Stimulated activated CD8-positive, alpha-beta memory T cell treated with anti-CD3 and anti-CD28 coated beads, Interleukin-4, amount 100 ng/mL, for 48 hours (primary cell): ENCODE results near the gene HOXA4.

Source experiments
- DNase-seq: peaks from one replicate; pipeline ENCODE4 v3.0.0-alpha.2; 2020

The HOXA4 gene

DNA sequence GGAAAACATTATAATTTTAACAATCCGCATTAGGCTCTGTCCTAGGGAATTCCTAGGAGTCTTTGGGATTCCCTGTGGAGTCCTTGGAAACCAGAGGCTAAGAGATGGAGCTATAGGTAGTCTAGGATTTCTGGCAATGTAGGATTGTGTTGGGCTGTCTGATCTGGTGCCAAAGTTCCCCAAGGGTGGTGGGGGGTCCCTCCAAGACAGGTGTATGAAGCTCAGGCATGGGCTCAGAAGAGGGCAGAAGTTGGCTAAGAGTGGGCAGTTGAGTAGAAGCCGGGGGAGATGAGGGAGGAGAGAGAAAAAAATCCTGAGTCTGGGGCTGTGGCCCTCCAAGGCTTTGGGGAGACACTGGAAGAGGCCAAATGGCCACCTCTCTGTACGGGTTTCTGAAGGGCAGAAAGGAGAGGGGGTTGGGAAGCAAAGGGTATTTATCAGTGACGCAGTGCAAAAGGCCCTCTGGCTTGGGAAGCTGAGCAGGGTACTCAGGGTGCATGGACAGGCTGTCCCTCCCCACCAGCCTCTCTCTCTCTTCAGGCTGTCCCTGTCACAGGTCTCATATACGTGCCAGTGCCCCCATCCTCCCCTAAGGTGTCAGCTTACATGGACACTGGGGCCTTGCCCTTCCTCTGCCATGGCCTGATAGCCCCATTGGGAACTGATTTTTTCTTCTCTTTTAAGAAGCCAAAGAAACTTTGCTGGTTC is 16.1 kb upstream of the HOXA4 start:
- DNase-seq: no peak

DNA sequence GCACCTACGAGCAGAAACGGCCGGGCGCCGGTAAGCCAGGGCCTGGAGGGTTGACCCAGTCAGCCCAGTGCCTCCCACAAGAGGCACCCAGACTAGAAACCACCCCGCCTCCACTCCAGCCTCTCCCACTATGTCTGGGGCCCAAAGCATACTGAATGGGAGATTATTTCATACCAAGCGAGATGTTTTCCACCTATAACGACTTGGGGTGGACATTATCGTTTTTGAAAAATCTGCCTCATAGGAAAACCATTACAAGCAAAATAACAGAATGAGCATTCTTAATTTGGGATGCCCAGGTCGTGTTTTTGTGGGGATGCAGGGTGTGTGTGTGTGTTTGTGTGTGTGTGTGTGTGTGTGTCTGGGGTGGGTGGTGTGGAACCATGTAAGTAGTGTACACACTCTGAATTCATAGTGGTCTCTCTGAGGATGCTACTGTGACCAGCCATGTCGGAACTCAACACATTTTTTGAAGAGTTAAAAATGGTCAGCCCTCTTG is 15.4 kb upstream of the HOXA4 start:
- no peak for DNase-seq

DNA sequence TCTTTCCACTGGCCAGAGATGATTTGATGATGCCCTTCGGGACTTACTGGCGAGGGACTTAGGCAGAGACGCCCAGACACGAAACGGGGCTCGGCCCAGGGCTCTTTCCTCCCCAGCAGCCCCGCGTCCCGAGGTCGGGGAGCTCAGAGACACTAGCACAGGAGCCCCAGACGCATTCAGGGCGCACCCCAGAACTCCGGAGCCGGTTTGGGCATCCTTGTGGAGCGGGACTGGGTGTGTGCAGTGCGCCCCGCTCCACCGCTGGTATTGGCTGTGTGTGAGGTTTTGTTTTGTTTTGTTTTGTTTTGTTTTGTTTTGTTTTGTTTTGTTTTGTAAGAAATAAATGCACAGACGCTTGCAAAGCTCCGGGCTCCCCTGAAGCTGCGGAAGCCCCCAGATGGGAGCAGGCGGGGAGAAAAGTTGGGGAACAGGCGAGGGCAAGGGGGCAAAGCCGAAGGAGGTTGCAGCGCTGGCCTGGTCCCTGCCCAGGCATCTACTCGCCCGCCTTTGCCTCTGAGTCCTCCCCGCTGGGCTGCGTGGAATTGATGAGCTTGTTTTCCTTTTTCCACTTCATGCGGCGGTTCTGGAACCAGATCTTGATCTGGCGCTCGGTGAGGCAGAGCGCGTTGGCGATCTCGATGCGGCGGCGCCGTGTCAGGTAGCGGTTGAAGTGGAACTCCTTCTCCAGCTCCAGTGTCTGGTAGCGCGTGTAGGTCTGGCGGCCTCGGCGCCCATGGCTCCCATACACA is 14.8 kb upstream of the HOXA4 start:
- no peak for DNase-seq

DNA sequence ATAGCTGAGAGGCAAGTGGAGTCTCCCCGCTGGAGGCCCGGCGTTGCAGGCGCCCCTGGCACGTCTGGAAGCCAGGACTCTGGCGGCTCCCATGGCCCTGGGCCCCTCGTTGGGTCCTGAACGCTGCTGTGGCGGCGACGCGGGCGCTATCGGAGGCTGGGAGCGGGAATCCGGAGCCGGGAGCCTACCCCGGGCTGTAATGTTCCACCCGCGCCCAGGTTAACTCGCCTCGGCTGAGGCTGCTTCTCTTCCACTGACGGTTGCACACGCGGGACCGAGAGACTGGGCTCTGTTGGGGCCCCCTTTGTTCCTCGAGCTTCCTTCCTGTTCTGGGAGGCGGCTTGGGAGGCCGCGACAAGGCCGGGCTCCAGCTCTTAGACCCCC is 14.2 kb upstream of the HOXA4 start:
- DNase-seq: no peak

DNA sequence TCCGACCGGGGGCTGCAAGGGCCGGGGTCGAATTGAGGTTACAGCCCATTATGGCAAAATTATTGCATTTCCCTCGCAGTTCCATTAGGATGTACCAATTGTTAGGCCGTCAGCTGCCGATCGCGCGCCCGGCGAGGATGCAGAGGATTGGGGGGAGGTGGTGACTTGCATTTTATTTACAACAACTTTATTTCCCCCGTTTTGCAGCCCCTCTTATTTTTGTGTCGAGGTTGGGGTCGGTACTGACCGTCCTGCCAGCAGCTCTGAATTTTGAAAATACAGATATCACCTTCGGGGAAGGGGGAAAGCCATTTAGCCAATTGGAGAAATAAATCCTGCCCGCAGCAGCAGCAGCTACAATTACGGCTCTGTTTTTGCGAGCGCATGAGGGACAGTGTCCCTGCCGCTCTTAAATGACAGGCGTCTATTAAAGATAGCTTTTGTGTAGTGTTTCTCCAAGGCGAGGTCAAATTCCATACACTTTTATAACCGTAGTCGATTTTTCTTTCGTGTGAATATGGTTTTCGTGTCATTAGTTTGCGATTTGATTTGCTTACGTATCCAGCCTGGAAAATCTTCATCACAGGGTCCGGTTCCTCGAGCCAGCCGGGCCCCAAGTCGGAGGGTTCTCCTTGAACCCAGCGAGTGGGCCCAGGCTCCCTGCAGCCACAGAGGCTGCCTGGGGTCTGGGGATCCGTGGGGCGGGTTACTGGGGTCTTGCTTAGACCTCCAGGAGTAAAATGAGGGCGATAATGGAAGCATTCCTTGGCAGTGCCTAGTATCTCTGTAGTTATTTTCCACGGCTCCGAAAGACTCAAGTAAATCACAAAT is 13.6 kb upstream of the HOXA4 start:
- no peak for DNase-seq

DNA sequence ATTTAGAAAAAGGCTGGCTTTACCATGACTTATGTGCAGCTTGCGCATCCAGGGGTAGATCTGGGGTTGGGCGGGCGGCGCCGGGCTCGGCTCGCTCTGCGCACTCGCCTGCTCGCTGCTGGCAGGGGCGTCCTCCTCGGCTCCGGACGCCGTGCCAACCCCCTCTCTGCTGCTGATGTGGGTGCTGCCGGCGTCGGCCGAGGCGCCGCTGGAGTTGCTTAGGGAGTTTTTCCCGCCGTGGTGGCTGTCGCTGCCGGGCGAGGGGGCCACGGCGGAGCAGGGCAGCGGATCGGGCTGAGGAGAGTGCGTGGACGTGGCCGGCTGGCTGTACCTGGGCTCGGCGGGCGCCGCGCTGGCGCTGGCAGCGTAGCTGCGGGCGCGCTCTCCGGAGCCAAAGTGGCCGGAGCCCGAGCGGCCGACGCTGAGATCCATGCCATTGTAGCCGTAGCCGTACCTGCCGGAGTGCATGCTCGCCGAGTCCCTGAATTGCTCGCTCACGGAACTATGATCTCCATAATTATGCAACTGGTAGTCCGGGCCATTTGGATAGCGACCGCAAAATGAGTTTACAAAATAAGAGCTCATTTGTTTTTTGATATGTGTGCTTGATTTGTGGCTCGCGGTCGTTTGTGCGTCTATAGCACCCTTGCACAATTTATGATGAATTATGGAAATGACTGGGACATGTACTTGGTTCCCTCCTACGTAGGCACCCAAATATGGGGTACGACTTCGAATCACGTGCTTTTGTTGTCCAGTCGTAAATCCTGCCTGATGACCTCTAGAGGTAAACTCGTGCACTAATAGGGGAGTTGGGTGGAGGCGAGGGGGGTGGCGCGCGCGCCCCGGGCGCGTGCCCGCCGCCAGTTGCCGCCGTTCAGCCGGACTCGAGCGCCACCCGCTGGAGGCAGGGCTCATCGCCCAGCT is 12.7 kb upstream of the HOXA4 start, which contains the start of gene HOXA5:
TSS of gene HOXA5 (minus strand) at position 659 of the 927 bp plus-strand sequence. CDS start at position 585, 74 bp downstream.
- no peak for DNase-seq

DNA sequence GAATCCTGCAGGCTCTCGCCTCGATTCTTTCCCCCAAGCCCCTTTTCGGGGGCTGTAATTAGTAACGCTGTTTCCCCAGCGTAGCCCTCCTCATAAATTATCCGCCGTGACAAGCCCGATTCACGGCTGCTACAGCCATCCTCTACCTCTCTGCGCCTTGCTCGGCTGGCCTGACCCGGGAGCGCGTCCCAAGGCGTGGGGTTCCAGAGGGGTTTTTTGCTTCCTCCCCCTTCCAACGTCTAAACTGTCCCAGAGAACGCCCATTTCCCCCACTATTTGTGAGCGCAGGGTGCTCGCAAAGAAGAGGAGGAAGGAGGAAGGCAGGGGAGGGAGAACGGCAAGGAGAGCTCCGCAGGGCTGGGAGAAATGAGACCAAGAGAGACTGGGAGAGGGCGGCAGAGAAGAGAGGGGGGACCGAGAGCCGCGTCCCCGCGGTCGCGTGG is 12.0 kb upstream of the HOXA4 start:
- DNase-seq: no peak

DNA sequence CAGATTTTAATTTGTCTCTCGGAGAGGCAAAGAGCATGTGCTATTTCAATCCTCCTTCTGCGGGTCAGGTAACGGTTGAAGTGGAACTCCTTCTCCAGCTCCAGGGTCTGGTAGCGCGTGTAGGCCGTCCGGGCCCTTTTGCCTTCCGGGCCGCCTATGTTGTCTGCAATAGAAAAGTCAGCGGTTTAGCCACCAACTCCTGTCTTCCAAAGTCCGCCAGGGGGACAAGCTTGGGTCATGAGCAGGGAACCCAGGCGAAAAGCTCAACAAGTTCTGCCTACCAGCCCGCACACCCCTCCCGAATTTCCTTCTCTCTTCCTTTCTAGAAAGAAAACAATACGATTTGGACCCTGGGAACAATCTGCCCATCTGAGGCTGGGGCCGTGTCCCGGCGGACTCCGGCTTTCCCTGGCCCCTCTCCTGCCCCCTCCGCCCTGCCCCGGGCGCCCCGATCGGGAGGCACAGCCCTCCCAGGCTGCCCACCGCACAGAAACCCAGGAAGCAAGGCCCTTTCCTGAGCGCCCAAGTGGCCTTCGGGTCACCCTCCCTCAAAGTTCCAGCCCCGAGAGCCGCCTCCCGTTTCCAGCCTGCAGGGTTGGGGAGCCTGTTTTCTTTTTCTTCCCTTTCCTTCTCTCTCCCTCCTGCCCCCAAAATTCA is 11.5 kb upstream of the HOXA4 start:
- DNase-seq: no peak

DNA sequence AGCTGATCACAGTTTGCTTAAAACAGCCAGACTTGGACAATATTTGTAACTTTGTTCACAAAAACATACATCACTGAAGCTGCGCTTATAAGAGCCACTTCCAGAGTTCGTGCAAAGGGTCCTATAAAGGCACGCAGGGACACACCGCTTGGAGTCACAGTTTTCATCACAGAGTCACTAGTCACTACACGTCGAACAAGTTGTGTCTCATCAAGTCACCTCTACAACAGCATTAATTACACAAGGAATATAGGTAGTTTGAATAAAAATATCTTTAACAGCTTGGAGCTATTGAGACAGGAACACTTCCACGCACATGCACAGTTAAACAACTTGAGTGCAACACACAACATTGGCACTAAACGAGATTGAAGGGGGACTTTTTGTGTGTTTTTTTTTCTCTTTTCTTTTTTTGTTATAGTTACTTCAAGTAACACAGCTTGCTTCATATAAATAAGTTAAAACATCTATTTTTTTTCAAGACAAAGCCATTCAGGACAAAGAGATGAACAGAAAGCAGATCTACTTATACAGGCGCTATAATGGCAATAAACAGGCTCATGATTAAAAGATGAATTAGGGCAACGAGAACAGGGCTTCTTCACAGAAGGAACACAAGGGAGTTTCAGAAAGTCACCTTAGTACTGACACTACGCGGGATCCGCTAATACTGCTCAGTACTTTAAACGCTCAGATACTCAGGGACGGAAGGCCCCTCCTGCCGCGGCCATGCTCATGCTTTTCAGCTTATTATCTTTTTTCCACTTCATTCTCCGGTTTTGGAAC is 10.8 kb upstream of the HOXA4 start:
- DNase-seq: no peak

DNA sequence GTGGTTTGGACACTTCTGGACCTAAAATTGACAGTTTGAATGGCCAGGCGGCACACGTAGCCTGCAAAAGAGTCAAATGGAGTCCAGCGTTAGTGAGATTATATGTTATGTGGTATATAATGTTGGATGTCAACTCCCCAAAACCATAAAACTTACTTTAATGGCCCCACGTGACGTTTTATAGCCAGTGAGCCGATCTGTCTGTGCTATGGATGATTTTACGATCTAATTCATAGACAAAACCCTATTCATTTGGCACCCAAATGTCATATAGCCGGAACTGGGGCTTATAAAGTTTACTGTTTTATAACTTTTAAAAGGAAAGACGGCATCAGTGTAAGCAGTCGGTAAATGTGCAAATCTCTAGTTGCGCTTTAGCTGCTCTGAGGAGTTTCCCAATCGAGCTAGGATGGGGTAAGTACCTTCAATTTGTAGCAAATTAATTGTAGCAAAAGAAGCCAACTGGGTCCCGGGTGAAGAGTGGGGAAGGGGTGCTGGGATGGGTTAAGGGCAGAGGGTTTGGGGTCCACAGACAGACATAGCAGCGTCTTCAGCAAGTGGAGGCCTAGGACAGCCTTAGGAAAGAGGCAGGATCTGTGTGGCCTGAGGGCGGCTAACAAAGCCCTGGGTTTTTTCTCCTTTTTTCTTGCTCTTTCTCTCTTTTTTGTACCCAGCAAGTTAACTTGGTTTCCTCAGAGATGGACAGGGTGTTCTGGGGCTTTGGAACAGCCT is 9.7 kb upstream of the HOXA4 start:
- DNase-seq: no peak

DNA sequence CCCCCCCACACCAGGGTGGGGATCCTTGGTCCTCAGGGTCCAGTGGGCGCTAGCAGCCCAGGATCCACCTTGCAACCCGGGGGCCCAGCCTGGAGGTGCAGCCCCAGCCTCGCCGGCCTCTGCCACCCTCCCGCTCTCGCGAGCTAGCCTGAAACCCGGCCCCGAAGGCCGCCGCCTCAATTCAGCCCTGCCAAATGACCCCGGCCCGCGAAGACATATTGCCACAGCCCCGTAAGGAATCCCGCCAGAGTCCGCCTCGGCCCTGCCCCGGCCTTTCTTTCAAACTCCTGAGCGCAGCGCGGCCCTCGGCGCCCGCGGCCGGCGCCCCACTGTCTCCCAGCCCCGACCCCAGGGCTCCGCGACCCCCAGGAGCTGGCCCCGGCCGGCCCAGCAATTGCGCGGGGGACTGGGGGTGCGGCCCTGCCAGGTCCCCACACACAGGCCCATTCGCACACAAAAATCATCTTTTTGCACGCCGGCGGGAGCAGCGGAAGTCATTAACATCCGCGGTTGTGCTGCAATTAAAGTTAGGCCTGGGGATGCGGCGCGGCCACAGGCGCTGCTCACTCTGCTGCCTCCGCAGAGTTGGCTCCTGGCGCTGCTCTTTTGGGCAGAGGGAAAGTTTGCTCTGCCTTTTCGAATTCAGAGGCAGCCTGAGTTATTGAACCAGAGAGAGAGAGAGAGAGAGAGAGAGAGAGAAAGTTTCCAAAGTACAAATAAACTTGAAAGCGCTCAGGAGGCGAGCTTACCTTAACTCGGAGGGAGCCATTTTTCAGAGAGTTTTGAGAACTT is 9.0 kb upstream of the HOXA4 start:
- no peak for DNase-seq

DNA sequence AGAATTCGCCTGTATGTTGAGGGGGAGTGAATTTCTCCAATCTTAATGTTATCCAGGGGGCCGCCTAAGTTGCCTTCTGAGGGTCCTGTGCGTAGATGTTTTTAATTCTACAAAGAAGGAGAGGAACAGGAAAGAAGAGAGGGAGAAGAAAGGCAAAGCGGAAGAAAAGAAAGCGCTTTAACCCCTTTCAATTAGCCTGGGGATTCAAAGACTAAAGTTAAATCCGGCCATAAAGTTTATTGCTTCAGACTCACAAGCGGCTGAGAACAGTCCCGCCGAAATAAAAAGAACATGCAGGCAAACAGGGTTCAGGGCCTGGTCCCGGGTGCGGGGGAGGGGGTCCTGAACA is 8.4 kb upstream of the HOXA4 start:
- DNase-seq: no peak

DNA sequence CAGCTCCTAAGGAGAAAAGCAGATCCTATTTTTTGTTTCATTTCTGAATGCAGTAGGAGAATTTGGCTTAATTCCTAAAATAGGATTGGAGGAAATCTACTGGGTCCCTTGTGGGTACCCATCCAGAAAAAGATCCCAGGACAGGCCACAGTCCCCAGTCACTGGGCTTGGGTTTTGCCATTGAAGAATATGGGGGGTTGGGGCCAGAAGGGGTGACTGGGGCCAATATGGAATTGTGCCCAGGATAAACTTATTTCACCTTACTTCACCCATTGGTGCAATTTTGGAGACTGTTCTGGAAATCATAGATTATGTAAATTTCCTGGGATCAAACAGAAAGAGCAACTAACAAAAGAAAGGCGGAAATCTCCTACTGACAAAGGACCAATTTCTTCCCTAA is 7.9 kb upstream of the HOXA4 start:
- no peak for DNase-seq

DNA sequence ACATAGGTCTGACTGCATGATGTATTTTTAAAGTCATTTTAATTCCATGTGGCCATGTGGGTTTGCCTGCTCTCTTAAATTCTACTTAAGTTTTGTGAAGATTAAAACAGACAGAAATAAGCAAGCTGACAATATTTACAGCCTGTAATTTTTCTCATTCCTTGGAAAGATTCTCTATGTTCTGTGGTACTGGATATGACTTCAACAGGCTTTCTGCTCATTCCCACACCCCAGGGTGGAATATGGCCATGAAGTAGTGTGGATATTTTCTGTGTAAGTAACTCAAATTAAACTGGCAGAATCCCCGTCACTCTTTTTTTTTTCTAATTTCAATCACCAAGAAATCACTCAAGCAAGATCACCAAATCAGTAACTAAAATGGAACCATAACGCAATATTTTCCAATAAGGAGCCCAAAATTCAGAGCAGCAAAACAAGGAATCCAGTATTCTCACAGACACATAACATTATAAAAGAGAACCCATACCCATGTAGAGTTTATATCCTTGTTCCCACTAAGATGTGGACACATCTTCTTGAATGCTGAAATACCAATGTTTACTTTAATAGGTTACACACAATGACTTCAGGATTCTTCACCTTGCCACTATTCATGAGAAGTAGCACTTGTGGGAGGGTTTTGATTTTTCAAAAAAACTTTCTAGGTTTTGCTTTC is 7.2 kb upstream of the HOXA4 start:
- DNase-seq: no peak

DNA sequence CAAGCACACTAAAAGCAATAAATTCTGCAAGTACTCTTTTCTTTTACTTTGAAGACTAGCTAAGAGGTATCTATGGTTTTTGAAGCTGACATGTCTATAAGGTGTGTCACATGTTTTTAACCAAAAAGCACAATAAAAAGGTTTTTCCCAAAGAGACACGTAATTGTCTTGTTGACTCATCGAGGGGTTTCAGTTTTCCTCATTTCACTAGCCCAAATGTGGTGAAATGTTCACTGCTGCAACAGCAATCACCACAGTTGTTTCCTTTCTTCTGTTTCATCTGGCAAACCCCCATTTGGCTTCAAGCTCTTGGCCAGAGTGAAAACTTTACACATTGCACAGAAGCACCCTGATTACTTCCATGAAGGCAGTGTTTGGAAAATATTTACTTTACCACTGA is 3.8 kb upstream of the HOXA4 start:
- DNase-seq: no peak

DNA sequence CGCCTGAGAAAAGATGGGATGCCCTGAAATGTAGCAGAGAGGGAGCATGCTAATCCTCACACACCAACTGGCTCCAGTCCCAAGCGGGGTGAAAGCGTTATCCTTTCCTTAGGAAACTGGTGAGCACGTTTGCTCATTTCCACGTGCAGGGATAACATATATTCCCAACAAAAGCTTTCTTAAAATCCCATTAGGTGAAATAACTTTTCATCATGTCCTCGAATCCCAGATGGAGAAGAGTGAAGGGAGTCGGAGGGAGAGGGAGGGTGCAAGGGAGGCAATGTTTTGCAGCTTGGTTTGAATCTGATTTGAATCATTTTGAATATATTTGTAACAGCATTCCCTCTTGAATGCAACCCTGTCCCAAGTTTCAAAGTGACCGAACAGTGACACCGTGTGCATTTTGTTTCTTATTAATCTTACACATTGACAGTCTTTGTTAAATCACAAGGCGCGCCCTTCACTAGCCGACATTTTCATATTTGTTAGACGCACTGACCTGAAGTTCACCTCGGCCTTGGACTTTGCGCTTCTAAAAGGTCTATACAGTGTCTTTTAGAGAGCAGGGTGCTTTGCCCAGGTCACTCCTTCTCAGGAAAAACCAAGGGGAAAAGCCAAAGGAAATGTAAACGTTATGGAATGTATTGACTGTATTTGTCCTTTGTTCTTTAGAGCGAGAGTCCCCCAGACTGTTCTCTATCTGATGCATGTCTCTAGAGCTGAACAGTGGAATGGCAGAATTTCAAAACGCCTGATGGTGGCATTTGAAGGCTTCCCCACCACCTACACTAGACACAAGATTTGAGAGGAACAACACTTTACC is 3.1 kb upstream of the HOXA4 start:
- DNase-seq: no peak

DNA sequence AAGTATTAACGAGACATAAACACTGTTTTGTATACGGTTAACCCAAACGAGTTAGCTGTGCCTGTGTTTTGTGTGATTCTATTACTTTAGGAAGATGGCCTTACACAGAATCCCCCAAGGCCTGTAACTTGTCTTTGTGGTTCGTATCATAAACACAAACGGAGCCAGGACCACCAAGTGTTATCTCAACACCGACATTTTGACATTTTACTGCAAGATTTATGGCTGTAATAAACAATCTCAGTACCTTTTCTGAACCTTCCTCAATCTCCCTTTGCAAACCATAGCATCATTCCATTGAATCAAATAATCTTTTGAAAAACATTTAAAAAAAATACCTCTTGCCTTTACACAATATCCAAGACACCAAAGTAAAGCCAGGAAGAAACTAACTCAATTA is 2.4 kb upstream of the HOXA4 start:
- no peak for DNase-seq

DNA sequence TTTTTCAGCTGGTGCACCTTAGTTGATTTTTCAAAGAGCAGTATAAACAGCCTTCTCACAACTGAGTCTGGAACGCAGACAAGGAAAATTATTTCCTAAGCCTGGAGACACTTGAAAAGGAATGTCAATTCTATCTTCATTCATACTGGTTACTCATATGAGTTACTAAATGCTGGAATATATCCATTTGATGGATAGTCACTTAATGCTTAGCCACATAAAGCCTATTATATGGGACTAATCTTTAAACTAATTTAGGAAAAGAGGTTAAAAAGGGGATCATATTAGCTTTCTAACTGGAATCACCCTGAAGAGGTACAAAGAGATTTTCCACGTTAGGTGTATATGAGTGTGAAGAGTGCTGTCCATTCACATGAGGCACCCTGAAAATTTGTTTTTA is 1.7 kb upstream of the HOXA4 start:
- DNase-seq: no peak
